ENCODE measurements around the gene ZFAND6.
A peak's percentile ranks its signal among the peaks of the same experiment; 100 is the strongest.
"Not testable (repeated sequence)": the region's sequence is repeated elsewhere in the genome, so short reads cannot be mapped to it uniquely, and the experiment has no call there.

Gene ZFAND6

DNA sequence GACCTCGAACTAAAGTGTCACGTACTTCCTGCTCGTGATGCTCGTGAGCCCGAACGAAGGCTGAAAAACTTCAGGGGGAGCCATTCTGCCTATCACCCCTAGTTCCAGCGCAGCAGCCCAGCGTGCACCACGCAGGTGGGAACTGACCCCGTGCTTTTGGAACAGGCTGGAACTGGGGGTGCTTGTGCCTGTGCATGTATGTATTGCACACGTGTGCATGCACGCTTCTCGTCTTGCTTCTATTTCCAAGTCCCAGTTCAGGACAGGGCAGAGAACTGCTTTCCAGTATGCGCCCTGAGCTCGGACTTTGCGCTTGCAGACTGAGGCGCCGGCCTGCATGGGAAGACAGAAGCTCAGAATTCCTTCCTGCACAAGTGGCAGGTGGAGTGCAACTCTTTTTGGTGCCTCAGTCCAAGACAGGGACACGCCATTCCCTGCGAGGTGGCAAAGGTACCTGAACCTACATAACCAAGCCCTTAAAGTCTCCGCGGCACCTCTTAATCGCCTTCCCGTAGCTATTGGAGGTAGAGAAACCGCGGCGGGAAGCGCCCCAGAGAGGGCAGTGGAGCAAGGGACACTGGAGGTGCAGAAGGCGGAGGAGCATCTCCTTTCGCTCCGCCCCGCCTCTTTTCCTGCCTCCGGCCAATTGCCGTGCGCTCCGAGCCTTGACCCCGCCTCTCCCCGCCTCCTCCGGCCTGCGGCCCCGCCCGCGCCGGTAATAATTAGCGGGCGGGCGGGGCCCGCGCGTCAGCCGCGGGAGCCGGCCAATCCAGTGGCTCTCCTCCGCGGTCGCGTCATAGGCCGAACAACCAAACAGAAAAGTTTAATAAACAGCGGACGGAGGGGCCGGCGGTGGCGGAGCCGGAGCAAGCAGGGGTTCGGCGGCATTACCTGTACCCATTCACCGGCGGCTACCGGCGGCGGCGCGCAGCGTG is at the start of gene ZFAND6:
ZFAND6 (plus strand) TSS at position 826 of the 935 bp plus-strand sequence. CDS start 60,669 bp downstream, outside the sequence.
- peak; percentile 93 for DNase-seq (ENCODE audit: low read depth)

DNA sequence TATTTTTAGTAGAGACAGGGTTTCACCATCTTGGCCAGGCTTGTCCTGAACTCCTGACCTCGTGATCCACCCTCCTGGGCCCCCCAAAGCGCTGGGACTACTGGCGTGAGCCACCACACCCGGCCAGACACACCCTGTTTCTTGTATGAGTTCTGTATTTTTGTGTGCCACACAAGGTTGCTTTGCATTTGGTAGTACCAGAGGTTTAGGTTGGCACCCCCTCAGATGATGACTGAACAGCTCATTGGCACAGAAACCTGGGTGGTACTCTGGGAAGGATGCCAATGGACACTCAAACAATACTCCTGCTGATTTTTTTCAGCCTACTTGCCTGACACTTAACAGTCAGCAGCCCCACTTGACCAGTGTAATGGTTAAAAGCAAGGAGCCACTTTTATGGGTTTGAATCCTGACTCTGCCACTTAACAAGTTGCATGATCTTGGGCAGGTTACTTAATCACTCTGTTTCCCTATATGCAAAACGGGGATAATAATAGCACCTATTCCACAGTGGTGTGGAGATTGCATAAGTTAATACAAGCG is 49.3 kb upstream of the ZFAND6 start:
- DNase-seq (ENCODE audit: low read depth): no peak

DNA sequence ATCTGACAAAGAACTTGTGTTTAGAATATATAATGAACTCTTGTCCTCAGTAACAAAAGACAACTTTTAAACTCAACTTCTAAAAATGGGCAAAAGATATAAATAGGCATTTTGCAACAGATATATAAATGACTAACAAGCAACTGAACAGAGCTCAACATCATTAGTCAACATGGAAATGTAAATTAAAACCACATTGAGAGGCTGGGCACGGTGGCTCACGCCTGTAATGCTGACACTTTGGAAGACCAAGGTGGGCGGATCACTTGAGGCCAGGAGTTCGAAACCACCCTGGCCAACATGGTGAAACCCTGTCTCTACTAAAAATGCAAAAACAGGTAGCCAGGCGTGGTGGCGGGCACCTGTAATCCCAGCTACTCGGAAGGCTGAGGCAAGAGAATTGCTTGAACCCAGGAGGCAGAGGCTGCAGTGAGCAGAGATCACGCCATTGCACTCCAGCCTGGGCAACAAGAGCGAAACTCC is 48.4 kb upstream of the ZFAND6 start:
- not testable (repeated sequence) for DNase-seq (ENCODE audit: low read depth)

DNA sequence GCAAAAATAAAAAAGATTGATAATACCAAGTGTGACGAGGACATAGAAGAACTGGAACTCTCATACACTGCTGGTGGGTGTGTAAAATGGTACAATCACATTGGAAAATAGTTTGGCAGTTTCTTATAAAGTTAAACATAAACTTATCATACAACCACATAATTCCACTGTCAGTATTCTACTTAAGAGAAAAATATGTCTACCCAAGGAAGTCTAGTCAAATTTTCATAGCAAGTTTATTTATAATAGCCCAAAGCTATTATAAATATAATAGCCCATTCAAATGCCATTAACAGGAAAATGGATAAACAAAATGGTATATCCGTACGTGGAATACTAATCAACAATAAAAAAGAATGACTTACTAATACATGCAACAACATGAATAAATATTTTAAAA is 47.9 kb upstream of the ZFAND6 start:
- DNase-seq (ENCODE audit: low read depth): no peak

DNA sequence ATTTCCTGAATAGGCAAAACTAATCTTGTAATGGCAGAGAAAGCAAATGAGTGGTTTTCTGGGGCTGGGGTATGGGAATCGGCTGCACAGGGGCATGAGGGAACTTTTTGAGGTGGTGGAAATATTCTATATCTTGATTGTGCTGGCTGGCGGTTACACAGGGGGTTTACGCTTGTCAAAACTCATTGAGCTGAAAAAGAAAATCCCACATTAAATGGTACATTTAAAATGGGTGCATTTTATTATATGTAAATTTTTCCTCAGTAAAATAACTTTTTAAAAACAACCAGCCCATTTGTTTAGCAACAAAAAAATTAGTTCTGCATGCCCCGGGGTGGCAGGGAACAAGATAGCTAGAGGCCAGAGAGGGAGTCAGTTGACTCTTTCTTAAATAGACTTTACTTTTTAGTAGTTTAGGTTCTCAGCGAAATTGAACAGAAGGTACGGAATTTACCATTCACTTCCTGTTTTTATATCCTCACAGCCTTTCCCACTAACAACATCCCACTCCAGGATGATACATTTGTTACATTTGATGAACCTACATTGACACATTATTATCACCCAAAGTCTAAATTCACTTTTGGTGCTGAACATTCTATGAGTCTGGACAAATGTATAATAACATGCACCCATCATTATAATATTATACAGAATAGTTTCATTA is 47.3 kb upstream of the ZFAND6 start:
- no peak for DNase-seq (ENCODE audit: low read depth)

DNA sequence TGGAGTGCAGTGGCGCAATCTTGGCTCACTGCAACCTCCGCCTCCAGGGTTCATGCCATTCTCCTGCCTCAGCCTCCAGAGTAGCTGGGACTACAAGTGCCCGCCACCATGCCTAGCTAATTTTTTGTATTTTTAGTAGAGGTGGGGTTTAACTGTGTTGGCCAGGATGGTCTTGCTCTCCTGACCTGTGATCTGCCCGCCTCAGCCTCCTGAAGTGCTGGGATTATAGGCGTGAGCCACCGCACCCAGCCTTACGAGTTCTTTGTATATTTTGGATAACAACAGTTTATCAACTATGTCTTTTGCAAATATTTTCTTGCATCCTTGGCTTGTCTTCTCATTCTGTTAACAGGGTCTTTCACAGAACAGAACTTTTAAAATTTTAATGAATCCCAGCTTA is 45.3 kb upstream of the ZFAND6 start:
- DNase-seq (ENCODE audit: low read depth): not testable (repeated sequence)

DNA sequence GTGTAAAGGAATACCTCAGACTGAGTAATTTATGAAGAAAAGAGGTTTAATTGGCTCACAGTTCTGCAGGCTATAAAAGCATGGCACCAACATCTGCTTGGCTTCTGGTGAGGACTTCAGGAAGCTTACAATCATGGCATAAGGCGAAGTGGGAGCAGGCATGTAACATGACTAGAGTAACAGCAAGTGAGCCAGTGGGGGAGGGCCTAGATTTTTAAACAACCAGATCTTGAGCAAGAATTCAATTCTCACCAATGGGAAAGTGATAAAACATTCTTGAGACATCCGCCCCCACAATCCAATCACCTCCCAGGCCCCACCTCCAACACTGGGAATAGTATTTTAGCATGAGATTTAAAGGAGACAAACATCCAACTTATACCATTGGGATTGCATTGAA is 44.3 kb upstream of the ZFAND6 start:
- DNase-seq (ENCODE audit: low read depth): no peak

DNA sequence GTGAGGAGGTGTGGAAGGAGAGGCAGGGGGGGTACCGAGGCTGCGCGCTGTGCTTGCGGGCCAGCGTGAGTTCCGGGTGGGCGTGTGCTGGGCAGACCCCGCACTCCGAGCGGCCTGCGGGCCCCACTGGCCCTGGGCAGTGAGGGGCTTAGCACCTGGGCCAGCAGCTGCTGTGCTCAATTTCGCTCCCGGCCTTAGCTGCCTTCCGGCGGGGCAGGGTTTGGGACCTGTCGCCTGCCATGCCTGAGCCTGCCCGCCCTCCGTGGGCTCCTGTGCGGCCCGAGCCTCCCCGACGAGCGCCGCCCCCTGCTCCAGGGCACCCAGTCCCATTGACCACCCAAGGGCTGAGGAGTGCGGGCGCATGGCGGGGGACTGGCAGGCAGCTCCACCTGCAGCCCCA is 43.0 kb upstream of the ZFAND6 start:
- not testable (repeated sequence) for DNase-seq (ENCODE audit: low read depth)

DNA sequence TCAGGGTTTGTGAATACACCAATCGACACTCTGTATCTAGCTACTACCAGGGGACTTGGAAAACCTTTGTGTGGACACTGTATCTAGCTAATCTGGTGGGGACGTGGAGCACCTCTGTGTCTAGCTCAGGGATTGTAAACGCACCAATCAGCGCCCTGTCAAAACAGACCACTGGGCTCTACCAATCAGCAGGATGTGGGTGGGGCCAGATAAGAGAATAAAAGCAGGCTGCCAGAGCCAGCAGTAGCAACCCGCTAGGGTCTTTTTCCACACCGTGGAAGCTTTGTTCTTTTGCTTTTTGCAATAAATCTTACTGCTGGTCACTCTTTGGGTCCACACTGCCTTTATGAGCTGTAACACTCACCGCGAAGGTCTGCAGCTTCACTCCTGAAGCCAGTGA is 42.3 kb upstream of the ZFAND6 start:
- DNase-seq (ENCODE audit: low read depth): not testable (repeated sequence)

DNA sequence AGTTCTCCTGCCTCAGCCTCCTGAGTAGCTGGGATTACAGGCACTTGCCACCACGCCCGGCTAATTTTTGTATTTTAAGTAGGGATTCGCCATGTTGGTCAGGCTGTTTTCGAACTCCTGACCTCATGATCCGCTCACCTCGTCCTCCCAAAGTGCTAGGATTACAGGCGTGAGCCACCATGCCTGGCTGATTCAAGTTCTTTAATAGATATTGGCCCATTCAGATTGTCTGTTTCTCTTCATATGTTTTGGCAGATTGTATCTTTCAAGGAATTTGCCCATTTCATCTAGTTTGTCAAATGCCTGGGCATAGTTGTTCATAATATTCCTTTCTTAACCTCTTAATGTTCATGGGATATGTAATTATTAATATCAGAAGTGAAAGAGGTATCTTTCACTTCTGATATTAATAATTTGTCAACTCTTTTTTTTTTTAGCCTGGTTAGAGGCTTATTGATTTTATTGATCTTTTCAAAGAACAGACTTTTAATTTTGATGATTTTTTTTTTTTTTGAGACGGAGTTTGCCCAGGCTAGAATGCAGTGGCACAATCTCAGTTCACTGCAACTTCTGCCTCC is 40.2 kb upstream of the ZFAND6 start:
- DNase-seq (ENCODE audit: low read depth): no peak

DNA sequence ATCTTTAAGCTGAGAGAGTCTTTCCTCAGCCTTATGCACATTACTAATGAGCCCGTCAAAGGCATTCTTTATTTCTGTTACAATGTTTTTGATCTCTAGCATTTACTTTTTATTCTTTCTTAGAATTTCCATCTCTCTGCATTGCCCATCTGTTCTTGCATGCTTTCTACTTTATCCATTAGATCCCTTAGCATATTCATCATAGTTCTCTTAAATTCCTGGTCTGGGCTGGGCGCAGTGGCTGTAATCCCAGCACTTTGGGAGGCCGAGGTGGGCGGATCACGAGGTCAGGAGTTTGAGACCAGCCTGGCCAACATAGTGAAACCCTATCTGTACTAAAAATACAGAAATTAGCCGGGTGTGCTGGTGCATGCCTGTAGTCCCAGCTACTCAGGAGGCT is 39.3 kb upstream of the ZFAND6 start:
- not testable (repeated sequence) for DNase-seq (ENCODE audit: low read depth)

DNA sequence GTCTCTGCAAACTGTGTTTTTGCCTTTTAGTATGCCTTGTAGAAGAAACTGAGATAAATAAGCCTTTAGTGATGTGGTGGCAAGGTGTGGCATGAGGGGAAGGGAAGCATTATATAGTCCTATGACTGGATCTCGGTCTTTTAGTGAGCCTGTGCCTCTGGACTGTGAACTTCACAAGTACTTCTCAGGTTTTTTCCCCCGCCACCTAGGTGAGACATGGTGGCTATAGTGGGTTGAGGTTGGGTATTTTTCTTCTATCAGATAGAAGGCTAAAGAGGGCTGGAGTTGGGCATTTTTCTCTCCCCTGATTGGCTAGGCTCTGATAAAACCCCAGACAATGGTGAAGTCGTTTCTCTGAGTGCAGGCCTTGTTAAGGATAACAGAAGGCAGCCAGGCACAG is 38.7 kb upstream of the ZFAND6 start:
- no peak for DNase-seq (ENCODE audit: low read depth)

DNA sequence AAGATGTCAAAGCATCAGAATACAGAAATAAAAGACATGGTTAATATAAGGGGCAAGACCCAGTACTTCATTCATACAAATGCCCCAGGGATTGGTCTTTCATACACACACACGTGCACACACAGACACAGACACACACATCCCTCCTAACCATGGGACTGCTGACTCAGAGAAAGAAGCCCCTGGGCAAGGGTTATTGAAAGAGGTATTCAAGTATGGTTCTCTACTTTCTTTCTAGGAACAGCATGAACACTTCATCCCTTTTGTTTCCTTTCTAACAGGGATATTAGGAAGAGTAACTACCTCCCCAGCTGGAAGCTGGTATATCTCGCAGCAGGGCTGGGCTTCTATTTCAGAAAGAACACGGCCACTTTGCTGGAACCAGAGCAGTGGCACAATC is 33.2 kb upstream of the ZFAND6 start:
- no peak for DNase-seq (ENCODE audit: low read depth)

DNA sequence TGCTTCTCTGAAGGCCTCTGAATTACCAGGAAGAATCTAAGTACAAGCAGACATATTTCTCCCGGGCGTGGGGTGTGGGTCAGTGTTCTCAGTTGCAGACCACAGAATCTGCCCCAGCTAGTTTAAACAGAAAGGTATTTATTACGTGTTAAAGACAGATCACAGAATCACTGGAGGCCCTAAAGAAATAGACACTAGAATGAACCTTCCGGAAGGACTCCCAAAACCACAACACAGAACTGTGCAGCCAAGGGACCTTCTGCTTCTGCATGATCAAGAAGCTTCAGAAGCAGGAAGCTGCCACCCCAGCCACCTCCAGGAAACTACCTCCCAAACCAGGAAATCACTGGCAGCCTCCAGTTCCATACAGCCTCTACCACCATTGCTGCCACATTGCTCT is 32.7 kb upstream of the ZFAND6 start:
- DNase-seq (ENCODE audit: low read depth): no peak

DNA sequence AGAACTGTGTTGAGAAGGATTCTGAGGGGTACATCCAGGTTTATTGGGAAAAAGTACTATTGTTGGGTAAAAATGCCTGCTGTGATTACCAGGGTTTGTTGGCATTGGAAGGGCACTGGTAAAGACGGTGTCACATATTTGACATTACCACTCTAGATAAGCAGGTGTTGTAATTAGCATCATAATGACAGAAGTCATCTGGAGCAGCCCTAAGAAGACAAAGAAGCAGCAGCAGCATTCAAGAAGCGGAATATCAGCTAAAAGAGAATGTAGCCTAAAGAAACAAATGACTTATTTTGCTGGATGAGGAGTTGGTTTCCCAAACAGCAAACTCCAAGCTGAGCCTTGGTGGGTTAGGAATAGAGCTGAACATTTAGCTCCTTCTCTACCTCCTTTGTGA is 30.5 kb upstream of the ZFAND6 start:
- no peak for DNase-seq (ENCODE audit: low read depth)

DNA sequence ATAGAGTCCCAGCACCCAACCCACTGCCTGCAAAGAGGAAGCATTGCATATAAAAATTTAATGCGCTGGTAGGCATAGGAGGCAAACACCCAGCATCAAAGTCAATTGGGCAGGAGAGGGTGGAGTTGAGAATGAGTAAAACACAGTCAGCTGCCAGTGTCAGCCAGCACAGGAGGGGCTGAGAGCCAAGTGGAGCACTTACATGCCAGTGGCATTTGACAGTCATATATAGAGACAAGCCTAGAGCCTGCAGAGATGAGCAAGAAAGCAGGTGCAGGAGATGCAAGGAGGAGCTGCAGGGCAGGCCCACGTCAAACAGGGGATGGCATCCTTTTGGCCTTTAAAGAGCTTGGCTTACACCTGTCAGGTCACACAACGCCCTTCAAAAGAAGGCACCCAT is 27.6 kb upstream of the ZFAND6 start:
- no peak for DNase-seq (ENCODE audit: low read depth)

DNA sequence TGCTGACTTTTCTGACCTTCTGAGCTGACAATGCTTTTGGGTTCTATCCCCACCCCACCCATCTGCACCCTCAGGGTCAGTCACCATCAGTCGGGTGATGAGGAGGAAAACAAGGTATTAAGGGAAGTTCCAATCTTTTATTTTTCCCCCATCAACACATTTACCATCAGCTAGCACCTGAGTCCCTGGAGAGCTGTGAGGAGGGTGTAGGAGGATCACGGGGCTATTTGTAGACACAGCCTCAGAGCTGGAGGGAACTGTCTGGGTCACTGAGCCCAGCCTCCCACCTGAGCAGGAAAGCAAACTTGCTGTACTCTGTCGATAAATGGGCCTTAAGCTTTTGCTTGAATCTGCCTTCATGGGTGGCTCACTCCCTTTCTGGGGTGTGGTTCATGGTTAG is 24.8 kb upstream of the ZFAND6 start:
- DNase-seq (ENCODE audit: low read depth): no peak

DNA sequence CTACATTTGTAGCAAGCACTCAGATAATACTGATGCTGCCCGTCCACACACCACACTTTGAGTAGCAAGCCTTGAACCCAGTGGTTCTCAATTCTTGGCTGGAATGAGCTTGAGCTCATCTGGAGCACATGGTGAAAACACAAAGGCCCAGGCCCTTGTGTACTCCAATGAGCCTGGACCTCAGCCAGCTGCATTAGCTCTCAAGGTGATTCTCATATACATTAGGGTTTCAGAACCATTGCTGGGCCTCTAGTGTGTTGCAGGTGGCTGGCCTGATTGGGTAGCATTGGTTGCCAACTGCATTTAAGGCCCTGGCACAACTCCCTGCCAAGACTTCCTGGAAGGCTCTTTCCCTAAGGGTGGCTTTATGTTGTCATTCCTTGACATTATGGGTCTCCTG is 23.4 kb upstream of the ZFAND6 start:
- no peak for DNase-seq (ENCODE audit: low read depth)

DNA sequence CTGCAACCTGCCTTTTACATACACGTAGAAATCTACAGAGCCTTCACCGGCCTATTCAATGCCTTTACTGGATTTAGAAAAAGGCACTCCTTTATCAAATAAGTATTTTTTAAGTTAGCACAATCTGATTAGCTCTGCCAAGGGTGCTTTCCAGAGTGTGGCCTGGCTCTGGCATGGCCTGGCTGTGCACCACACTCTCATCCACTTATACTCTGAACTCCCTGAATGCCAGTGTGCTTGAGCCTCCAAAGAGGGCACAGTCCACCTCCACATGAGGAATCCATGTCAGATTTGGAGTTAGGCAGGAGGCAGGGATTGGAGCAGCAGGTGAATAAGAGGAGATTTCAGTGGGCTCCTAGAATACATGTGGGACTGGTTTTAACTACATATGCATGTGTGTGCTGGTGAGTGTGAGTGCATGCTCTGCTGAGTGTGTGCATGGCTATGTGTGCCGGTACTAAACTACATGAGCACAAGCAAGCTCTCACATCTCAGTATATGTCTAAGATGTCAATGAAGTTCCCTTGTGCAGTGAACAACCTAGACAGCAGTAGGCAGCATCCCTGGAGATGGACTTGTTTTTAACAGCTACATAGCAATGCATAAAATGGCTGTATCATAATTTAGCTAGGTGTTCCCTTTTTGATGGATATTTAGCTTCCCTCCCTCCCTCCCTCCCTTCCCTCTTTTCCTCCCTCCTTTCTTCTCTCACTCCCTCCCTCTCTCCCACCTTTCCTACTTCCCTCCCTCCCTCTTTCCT is 17.8 kb upstream of the ZFAND6 start:
- no peak for DNase-seq (ENCODE audit: low read depth)

DNA sequence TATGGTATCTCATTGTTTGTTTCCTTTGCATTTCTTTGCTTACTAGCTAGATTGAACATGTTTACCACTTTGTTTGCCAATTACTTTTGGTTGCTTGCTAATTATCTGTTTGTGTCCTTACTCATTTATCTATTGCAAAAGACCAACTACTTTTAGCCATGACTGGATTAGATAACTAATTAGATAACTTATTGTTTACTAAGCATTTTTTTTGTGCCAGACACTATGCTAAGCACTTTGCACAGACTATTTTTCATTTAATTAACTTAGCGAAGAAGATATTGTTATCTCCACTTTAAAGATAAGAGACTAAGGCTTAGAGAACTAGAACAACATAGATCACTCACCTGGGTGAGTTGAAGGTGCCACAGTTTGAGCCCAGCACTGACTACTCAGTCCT is 16.9 kb upstream of the ZFAND6 start:
- DNase-seq (ENCODE audit: low read depth): no peak

DNA sequence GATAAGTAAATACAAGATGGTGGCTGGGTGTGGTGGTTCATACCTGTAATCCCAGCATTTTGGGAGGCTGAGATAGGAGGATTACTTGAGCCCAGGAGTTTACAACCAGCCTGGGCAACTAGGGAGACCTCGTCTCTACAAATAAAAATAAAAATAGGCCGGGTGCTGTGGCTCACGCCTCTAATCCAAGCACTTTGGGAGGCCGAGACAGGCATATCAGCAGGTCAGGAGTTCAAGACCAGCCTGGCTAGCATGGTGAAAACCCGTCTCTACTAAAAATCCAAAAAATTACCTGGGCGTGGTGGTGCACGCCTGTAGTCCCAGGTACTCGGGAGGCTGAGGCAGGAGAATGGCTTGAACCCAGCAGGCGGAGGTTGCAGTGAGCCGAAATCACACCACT is 14.3 kb upstream of the ZFAND6 start:
- DNase-seq (ENCODE audit: low read depth): not testable (repeated sequence)

DNA sequence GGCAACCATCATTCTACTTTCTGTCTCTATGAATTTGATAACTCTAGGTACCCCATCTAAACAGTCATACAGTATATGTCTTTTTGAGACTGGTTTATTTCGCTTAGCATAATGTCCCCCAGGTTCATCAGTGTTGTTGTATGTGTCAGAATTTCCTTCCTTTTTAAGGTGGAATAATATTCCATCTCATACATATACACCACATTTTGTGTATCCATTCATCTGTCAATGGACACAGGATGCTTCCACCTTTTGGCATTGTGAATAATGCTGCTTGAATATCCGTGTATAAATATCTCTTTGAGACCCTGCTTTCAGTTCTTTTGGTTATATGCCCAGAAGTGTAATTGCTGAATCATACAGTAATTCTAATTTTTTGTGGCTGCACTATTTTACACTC is 10.4 kb upstream of the ZFAND6 start:
- no peak for DNase-seq (ENCODE audit: low read depth)
